ENCODE data around the gene PRKCA.

- TF ChIP-seq GATA3 (IDR thresholded peaks at IDR 0.05; ENCODE audit: low read depth, low read length) (no peak), GATA2 (IDR thresholded peaks at IDR 0.05; ENCODE audit: low read depth, low read length) (0 out of 2 replicates have a peak, but pooled peaks have one; percentile 24)
Observed at GRCh38 chr17:66664336-66664735, 361.9 kb downstream of the PRKCA start.

All from SH-SY5Y (cell line).